Measurements from ENCODE around the gene SUCLA2.

DNA sequence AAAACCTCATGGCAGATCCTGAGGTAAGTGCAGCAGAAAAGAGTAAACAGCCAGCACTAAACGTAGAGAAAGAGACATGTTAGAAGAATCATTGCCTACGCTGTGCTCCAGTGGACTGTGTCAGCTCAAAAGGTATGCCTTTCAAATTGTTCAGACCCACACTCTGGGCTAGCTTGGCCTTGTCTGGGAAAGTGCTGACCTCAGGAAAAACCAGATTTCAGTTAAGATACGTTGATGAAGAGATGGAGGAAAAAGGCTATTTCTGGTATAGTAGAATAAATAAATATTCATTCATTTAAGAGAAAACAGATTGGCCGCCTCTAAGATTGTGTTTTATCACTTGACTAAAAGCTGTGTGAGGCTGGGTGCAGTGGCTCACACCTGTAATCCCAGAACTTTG is 9.6 kb upstream of the SUCLA2 start:
- TF ChIP-seq, protein P1, sequence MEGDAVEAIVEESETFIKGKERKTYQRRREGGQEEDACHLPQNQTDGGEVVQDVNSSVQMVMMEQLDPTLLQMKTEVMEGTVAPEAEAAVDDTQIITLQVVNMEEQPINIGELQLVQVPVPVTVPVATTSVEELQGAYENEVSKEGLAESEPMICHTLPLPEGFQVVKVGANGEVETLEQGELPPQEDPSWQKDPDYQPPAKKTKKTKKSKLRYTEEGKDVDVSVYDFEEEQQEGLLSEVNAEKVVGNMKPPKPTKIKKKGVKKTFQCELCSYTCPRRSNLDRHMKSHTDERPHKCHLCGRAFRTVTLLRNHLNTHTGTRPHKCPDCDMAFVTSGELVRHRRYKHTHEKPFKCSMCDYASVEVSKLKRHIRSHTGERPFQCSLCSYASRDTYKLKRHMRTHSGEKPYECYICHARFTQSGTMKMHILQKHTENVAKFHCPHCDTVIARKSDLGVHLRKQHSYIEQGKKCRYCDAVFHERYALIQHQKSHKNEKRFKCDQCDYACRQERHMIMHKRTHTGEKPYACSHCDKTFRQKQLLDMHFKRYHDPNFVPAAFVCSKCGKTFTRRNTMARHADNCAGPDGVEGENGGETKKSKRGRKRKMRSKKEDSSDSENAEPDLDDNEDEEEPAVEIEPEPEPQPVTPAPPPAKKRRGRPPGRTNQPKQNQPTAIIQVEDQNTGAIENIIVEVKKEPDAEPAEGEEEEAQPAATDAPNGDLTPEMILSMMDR (IDR thresholded peaks at IDR 0.05), result no peak
- no peak for TF ChIP-seq POLR2A (IDR thresholded peaks at IDR 0.05)

Data from Peyer's patch (tissue), 4 donors.